IgD-negative memory B cell (primary cell): ENCODE data around the gene MSH5. TPM values are rescaled to one million over a fixed set of nuclear protein-coding genes. Genes with fewer than 3 reads are reported as not detected.

Source experiments
- H3K27ac Mint-ChIP-seq, 3 donors: one replicate each; pipeline ENCODE4 v1.8.0; 2020 to 2022; ENCODE audit warnings: mild to moderate bottlenecking in 3 of 3, mixed read lengths in 3 of 3, moderate library complexity in 1 of 3
- H3K27me3 Mint-ChIP-seq: one replicate; pipeline ENCODE4 v1.8.0; 2021; ENCODE audit warnings: mixed read lengths
- H3K36me3 Mint-ChIP-seq: one replicate; pipeline ENCODE4 v1.8.0; 2020; ENCODE audit warnings: mild to moderate bottlenecking, mixed read lengths
- H3K4me1 Mint-ChIP-seq, 3 donors: one replicate each; pipeline ENCODE4 v1.8.0; 2020 to 2022; ENCODE audit warnings: mixed read lengths in 3 of 3, mild to moderate bottlenecking in 1 of 3
- H3K4me3 Mint-ChIP-seq, 4 donors: one replicate each; pipeline ENCODE4 v1.8.0; 2020 to 2022; ENCODE audit warnings: mild to moderate bottlenecking in 4 of 4, mixed read lengths in 4 of 4, moderate library complexity in 3 of 4
- H3K9me3 Mint-ChIP-seq, 3 donors: one replicate each; pipeline ENCODE4 v1.8.0; 2020 to 2021; ENCODE audit warnings: mixed read lengths in 3 of 3, mild to moderate bottlenecking in 1 of 3
- polyA plus RNA-seq: library from polyadenylated mRNA; unstranded; fragments of 300-500 nt; fragmentation: Illumina TruSeq; gene quantifications from one replicate; pipeline ENCODE4 v1.2.3, GENCODE V29; 2021

The MSH5 gene
- polyA plus RNA-seq, 1 donor from 2014 or later: 4.2 TPM

DNA sequence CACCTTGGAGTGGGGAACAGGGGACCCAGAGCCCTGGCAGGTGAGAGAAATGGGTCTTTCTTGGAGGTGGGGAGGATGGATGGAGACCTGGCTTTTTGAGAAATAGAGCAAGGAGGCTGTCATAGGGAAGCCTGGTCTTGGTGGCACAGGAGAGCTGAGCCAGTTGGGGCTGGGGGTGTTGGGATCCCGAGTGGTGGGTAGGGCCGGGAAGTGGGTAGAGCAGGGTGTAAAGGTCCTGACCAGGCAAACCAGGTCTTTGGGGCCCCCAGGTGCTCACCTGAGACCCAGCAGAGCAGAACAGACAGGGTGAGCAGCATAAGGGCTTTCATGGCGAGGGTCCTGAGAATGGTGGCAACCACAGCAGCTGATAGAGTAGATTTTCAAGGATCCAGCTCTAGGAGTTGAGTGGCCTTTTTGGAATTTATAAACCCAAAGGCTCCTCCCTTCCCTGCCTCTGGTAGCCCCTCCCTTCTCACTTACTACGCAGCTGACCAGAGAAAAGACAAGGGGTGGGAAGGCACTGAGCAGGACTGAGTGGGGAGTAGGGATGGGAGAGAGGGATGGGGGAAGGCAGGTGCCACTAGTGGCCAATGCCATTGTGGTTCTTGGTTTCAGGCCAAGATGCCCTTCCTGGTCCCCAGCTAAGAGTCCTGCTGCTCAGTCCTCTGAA, 18.3 kb upstream of the MSH5 start, which contains the start of gene LY6G6C:
TSS of gene LY6G6C (minus strand) at position 396 of the 670 bp plus-strand sequence. CDS start at position 329, 67 bp downstream.
- Mint-ChIP-seq H3K4me3 (no peak within 1 kb of the TSS), H3K4me1 (peaks cover 7 to 17% (median 10%) of the 10 kb centered on the region in 3 donors), H3K9me3 (no peaks in the 10 kb centered on the region), H3K27ac (peak within 1 kb of the TSS in 1 of 3 donors; percentile 85), H3K36me3 (peaks cover 11% of the 10 kb centered on the region), H3K27me3 (no peaks in the 10 kb centered on the region)

DNA sequence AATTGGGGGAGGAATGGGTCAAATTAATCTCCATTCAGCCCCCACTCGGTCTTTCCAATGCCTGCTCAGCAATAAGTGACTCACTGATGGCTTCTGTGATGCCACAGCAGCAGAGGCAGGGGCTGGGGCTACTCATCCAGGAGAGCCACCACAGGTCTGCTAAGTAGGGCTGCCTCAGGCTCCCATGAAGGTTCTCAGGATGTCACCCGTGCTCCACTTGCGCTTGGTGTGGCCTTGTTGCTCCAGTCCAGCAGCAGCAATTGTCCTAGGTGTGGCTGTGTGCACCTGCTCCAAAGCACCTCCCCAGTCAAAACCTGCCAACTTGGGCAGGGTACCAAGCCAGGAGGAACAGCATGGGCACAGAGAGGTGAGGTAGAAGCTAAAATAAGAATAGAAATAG, 17.6 kb upstream of the MSH5 start:
- H3K27ac Mint-ChIP-seq: no peak overlapping the region
- H3K4me1 Mint-ChIP-seq: peaks cover 12 to 24% (median 17%) of the 10 kb centered on the region in 3 donors

DNA sequence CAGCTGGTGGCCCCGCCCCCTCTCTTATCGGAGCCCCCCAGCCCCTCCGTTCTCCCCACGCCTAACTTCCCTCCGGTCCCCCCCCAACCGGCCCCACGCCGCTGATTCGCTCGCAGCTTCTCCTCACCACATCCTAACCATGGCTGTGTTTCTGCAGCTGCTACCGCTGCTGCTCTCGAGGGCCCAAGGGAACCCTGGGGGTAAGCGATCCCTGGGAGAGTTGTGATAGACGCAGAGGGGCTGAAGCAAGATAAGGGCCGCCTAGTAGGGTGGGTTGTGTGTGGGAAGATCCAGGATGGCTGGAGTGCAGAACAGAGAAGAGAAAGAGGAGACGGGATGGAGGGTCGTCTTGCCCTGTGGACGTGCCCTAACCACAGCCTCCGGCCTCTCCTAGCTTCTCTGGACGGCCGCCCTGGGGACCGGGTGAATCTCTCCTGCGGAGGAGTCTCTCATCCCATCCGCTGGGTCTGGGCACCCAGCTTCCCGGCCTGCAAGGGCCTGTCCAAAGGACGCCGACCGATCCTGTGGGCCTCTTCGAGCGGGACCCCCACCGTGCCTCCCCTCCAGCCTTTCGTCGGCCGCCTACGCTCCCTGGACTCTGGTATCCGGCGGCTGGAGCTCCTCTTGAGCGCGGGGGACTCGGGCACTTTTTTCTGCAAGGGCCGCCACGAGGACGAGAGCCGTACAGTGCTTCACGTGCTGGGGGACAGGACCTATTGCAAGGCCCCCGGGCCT, 16.4 kb upstream of the MSH5 start, which contains the start of gene MPIG6B:
TSS of gene MPIG6B (plus strand) at position 129 of the 735 bp plus-strand sequence. CDS start at position 140, 11 bp downstream.
- Mint-ChIP-seq H3K9me3 (no peaks in the 10 kb centered on the region), H3K4me1 (peaks cover 18 to 30% (median 26%) of the 10 kb centered on the region in 3 donors), H3K4me3 (peak within 1 kb of the TSS in 2 of 4 donors; percentile 17 to 48), H3K27me3 (no peaks in the 10 kb centered on the region), H3K27ac (peak within 1 kb of the TSS in 2 of 3 donors; percentile 31 to 57), H3K36me3 (peaks cover 20% of the 10 kb centered on the region)

More for the DNA sequence above, 17.6 kb upstream of the MSH5 start:
- peaks cover 15% of the 10 kb centered on the region for H3K36me3 Mint-ChIP-seq
- no peak overlapping the region for H3K4me3 Mint-ChIP-seq
- no peaks in the 10 kb centered on the region for H3K27me3 Mint-ChIP-seq
- H3K9me3 Mint-ChIP-seq: no peaks in the 10 kb centered on the region

DNA sequence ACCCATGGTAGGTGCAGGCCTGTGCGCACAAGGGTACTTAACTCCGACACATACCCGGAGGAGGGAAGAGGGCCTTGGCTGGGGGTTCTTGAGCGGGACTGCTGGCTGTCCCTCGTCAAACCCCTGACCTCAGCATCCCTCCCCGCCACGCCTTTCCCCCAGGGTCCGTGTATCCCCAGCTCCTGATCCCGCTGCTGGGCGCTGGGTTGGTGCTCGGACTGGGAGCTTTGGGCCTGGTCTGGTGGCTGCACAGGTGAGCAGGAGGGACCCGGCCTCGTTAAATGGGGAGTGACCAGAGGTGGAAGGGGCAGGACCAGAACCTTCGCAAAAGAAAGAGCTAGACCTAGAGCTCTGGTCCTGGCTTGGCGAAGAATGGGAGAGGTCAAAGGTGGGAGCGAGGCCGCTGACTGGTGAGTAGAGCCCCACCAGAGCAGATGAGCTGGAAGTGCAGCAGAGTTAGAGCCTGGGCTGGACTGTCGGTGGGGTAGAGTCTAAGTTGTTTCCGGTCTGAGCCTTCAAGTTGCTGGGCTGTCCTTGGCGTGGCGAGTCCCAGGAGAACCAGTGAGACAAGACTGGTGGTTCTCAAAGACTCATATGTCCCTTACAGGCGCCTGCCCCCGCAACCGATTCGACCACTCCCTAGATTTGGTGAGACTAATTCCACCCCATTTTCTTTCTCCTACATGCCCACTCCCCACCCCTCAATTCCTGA, 15.7 kb upstream of the MSH5 start:
- Mint-ChIP-seq H3K27me3 (no peaks in the 10 kb centered on the region), H3K9me3 (no peaks in the 10 kb centered on the region), H3K4me3 (no peak overlapping the region), H3K4me1 (peaks cover 21 to 33% (median 33%) of the 10 kb centered on the region in 3 donors), H3K27ac (no peak overlapping the region), H3K36me3 (peaks cover 20% of the 10 kb centered on the region)

DNA sequence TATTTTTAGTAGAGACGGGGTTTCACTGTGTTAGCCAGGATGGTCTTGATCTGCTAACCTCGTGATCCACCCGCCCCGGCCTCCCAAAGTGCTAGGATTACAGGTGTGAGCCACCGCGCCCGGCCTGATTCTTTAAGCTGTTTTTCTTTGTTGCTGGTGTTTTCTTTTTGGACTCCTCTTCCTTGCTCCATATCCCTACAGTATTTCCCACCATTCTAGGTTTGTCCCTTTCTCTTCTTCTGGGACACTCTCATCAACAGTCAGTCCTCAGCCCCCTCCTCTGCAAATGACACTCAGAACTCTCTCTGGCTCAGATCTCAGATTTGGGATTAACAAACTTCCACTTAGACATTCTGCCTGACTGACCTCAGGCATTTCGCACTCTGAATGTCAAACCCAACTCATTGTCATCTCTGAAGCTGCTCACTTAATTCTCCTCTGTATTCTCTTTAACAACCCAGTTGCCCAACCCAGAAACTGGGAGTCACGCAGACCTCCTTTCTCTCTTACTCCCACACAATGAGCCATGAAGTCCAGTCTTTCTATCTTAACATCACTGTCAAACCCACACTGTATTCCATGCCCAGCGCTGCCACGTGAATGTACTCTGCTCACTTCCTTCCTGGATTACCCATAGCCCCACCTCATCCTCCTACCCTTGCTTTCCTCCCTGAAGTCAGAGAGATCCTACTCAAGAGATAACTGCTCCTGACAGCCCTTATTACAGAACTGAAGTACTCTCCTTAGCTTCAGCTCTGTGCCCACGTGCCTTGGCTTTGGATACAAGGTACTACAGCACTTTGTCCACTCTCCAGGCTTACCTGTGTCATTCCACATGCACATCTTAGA, 14.1 kb upstream of the MSH5 start:
- H3K4me3 Mint-ChIP-seq: peak overlapping the region in 1 of 4 donors; percentile 53
- peak overlapping the region in 2 of 3 donors; percentile 80 to 82 for H3K27ac Mint-ChIP-seq
- peaks cover 22% of the 10 kb centered on the region for H3K36me3 Mint-ChIP-seq
- peaks cover 25 to 38% (median 36%) of the 10 kb centered on the region in 3 donors for H3K4me1 Mint-ChIP-seq
- H3K9me3 Mint-ChIP-seq: no peaks in the 10 kb centered on the region
- no peaks in the 10 kb centered on the region for H3K27me3 Mint-ChIP-seq

DNA sequence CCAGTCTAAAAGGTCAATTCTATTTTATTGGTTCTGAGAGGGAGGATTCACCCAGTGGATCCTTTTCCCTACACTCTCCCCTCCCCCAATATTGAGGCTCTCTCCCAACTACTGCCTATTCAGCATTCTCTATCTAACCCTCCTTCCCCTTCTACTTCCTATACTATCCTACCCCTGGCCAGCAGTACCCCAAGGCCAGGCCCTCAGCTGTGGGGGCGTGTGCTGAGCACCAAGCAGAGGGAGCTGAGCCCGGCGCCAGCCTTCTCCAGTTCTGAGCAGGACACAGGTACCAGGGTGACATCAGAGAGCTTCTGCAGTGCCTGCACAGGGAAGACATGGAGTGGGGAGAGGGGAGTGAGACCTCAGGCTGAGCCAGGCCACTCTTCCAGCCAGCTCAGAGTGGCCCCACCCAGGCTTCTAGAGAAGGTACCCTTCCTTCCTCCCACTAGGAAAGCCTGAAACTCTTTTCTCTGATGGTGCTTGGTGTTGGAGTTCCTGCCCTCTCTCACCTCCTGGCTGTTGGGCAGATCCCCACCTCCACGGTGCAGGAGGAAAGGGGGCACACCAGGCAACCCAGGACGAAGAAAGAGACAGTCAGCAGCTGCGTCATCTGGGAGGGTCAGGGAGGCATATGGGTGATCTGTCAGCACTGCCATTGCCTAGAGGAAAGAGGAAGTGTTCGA, 12.6 kb upstream of the MSH5 start:
- Mint-ChIP-seq H3K4me1 (peaks cover 25 to 38% (median 38%) of the 10 kb centered on the region in 3 donors), H3K36me3 (peaks cover 22% of the 10 kb centered on the region), H3K27ac (peak overlapping the region; percentile 80 to 95 (median 81)), H3K27me3 (no peaks in the 10 kb centered on the region), H3K4me3 (peak overlapping the region; percentile 85 to 96 (median 94)), H3K9me3 (no peaks in the 10 kb centered on the region)

DNA sequence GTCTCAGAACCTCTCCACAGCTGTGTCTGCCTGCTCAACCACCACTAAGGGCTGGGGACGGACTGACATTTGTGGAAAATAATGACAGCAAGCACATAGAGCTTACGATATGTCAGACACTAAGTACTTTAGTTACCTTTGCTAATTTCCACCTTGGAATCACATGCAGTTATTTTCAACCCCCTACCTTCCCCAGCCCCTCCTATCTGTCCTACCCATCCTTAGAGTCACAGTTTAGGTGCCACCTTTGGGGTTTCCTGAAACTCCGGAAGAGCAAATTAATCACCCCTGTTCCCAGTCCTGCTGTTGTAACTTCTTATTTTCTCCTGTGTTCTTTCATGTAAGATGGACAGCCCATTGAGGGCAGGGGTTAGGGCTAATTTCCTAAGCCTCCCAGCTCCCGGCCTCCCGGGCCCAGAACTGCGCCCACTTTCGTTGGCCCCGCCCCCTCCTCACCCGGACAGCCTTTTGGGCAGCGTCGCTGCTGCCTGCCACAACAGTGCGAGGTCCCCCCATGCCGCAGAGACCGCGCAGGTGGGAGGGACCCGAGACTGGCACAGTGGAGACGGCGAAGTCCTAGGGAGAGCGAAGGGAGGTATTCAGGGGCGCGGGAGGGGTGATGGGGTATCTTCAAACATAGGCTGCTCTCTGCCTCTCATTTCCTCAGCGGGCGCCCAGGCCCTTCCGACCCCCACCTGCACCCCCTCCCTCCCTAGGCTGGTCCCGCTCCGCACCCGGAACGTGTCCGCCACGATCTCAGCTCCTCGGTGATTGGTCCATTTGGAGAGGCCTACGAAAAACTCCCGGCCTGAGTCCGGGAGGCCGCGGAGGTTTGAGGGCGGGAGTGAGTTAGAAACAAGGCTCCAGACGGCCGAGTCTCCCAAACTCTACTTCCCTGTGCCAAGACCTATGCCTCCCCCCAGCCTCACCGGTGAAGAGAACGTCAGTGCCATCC, 11.8 kb upstream of the MSH5 start:
- H3K4me1 Mint-ChIP-seq: peaks cover 25 to 39% (median 36%) of the 10 kb centered on the region in 3 donors
- peak overlapping the region; percentile 93 to 97 (median 95) for H3K4me3 Mint-ChIP-seq
- H3K27me3 Mint-ChIP-seq: no peaks in the 10 kb centered on the region
- H3K9me3 Mint-ChIP-seq: no peaks in the 10 kb centered on the region
- peak overlapping the region; percentile 81 to 97 (median 95) for H3K27ac Mint-ChIP-seq
- peaks cover 22% of the 10 kb centered on the region for H3K36me3 Mint-ChIP-seq

DNA sequence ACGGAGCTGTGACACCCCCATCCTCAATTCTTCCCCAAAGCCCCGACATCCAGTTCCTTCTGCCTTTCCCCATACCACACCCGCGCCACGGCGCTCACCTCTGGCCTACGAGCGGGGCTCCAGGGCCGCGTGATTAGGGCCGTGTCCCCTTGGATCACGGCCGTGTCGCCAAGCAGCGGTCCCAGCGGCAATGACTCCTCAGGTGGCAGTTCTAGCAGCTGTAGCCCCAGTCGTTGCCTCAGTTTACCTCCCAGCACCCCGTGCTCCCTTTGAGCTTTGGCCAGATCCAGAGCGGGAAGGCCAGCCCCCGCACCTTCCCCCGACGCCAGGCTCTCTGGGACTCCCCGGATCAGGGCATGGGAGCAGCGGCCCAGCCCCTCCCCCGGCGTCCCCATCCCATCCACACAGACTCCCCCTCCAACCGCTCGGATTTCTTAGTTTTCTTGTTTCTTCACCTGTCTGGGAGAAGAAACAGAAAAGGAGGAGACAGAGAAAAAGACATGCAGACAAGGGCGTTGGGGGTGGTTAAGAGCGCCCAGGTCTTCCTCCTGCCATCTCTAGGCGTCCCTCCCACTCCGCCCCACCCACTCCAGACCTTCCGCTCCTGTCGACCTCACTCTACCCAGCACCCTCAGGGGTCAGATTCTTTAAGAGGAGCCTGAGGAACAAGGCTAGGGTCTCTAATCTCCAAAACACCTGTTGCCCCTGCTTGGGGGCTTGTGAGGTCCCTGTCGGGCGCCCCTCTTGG, 10.9 kb upstream of the MSH5 start, which contains the start of gene DDAH2:
TSS of gene DDAH2 (minus strand) at position 533 of the 748 bp plus-strand sequence. CDS start at position 395, 138 bp downstream.
- Mint-ChIP-seq H3K36me3 (peaks cover 24% of the 10 kb centered on the region), H3K27ac (peak within 1 kb of the TSS; percentile 94 to 97 (median 96)), H3K27me3 (no peaks in the 10 kb centered on the region), H3K4me3 (peak within 1 kb of the TSS; percentile 94 to 99 (median 97)), H3K4me1 (peaks cover 25 to 45% (median 42%) of the 10 kb centered on the region in 3 donors), H3K9me3 (no peaks in the 10 kb centered on the region)

DNA sequence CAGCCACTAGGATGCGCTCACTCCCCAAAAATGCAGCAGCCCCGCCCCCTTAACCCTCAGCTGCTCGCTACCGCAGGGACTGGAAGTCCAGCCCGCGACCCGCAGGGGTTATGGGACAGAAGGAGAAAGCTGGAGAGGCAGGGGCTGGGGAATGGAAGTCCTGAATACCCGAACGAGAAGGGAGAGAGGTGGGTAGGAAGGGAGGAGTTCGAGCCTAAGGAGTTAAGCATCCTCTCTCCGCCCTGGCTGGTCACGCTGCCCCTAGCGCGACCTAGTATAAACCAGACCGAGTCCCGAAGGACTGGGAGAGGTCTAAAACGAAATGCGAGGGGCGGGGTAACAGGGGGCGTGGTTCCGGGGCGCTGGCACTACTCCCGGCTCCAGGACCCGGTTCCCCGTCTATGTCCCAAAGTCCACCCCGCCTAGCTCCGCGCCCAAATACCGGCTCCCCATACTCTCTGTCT, 10.3 kb upstream of the MSH5 start:
- Mint-ChIP-seq H3K4me1 (peaks cover 25 to 47% (median 42%) of the 10 kb centered on the region in 3 donors), H3K27ac (peak overlapping the region; percentile 94 to 97 (median 96)), H3K27me3 (no peaks in the 10 kb centered on the region), H3K9me3 (no peaks in the 10 kb centered on the region), H3K4me3 (peak overlapping the region; percentile 94 to 99 (median 97)), H3K36me3 (peaks cover 21% of the 10 kb centered on the region)

DNA sequence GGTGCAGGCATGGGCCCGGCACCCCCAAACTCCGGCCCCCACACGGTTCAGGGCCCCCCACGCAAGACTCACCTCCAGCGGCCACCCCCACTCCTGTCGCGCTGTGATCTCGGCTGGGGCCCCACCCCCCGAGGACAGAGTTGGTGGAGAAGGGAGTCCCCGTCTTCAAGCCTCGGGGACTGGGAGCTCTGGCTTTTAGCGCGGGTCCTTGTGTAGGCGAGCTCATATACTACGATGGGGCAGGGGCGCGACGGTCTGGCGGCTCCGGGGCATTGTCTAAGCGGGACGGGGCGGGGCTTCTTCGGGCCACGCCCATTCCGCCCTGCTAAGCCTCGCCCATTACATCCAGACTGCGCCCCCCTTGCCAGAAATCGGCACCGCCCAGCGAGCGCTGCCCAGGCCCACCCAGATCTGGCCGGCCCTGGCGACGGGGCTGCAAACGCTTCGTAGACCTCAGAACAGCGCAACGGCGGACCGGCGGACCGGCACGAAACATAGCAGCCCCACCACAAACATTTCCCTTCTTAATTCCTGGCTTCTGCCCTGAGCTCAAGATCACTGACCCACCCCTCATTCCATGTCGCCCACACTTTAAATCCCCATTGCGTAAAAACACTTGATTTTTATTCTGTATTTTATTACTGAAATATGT, 9.7 kb upstream of the MSH5 start:
- Mint-ChIP-seq H3K36me3 (peaks cover 20% of the 10 kb centered on the region), H3K4me3 (peak overlapping the region; percentile 94 to 99 (median 97)), H3K27me3 (no peaks in the 10 kb centered on the region), H3K9me3 (no peaks in the 10 kb centered on the region), H3K27ac (peak overlapping the region; percentile 94 to 97 (median 96)), H3K4me1 (peaks cover 25 to 47% (median 42%) of the 10 kb centered on the region in 3 donors)

DNA sequence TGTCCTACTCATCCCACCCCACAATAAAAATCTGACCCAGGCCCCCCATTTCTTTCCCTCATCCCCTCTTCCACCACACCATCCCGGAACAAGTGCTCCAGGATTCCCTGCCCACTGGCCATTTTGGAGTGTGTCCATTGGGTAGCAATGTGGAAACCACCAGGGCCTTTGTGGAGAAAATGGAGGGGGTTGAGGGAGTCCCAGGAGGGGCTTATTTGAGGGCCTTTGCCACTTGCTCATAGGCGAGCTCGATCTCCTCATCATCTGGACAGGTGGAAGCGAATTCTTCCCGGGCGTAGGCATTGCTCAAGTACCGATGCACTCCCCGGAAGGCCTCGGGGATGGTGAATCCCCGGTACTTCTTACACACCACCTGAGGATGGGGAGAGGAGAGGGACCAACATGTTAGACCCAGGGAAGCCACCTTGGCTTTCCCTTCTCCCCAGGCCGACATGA, 9.1 kb upstream of the MSH5 start:
- no peaks in the 10 kb centered on the region for H3K9me3 Mint-ChIP-seq
- peaks cover 23 to 47% (median 42%) of the 10 kb centered on the region in 3 donors for H3K4me1 Mint-ChIP-seq
- H3K27ac Mint-ChIP-seq: peak overlapping the region; percentile 94 to 97 (median 96)
- peak overlapping the region; percentile 94 to 99 (median 97) for H3K4me3 Mint-ChIP-seq
- no peaks in the 10 kb centered on the region for H3K27me3 Mint-ChIP-seq
- H3K36me3 Mint-ChIP-seq: peaks cover 20% of the 10 kb centered on the region
